Stimulated activated CD8-positive, alpha-beta memory T cell treated with anti-CD3 and anti-CD28 coated beads, Interleukin-15, amount 100 ng/mL, for 4 hours (primary cell): ENCODE results near the gene CSF3.
A peak's percentile ranks its signal among the peaks of the same experiment; 100 is the strongest.

ENCODE experiments used
- DNase-seq, 2 donors: peaks; one replicate each; pipeline ENCODE4 v3.0.0-alpha.2; 2020; ENCODE audit warnings: low read depth in 2 of 2

The CSF3 gene

DNA sequence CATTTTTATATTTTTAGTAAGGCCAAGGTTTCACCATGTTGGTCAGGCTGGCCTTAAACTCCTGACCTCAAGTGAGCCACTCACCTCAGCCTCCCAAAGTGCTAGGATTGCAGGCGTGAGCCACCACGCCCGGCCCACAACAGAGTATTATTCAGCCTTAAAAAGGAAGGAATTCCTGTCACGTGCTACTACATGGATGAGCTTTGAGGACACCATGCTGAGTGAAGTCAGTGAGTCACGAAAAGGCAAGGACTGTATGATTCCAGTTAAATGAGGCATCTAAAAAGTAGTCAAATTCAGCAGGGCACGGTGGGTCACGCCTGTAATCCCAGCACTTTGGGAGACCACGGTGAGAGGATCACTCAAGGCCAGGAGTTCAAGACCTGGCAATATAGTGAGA, 9.7 kb downstream of the CSF3 start:
- no peak for DNase-seq

DNA sequence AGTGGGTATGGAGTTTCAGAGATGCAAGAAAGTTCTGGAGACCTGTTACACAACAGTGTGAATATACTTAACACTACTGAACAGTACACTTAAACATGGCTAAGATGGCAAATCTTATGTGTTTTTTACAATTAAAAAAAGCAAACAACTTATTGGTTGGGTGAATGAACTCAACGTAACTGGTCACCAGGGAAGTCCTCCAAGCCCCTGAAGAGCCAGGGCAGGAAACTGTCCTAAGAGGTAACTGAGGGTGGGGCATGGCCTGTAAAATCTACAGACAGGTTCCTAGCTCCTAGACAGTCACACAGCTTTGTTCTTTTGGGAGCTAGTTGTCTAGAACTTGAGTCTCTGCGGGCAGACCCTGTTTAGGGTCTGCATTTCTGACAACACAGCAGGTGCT, 10.3 kb downstream of the CSF3 start:
- no peak for DNase-seq

DNA sequence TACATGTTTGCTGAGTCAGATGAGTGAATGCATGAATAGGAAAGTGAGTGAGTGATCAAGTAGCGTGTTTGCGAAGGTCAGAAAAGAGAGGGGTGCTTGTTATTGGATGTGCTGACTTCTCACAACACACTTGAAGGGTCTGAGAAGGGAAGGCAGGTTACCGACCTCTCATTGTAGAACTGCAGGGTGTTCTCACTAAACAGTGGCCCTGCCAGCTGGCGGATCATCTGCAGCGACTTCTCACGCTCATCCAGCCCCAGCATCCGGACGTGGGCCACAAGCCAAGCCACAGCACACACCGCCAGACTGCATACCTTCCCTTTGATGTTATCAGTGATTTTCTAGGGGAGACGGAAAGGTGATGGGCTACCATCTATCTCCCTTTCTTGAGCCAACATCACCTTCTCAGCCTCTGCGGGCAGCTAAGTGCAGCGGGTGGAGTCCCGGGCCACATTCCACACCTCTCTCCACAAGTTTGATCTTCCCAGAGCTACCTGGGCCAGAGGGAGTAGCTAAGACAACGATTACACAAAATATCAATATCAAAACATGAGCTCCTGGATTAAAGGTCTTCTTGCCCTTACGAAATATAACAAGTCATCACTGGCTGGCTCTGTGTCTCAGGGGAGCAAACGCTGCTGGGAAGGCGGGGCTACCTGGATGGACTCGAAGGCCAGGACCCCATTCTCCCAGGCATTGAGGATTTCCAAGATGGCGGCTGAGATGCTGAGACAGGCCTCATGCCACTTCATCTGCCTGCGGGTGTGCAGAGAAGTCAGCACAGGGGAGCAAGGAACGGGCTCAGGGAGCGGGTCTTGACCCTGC, 11.0 kb downstream of the CSF3 start:
- peak in 1 of 2 donors; percentile 17 for DNase-seq

DNA sequence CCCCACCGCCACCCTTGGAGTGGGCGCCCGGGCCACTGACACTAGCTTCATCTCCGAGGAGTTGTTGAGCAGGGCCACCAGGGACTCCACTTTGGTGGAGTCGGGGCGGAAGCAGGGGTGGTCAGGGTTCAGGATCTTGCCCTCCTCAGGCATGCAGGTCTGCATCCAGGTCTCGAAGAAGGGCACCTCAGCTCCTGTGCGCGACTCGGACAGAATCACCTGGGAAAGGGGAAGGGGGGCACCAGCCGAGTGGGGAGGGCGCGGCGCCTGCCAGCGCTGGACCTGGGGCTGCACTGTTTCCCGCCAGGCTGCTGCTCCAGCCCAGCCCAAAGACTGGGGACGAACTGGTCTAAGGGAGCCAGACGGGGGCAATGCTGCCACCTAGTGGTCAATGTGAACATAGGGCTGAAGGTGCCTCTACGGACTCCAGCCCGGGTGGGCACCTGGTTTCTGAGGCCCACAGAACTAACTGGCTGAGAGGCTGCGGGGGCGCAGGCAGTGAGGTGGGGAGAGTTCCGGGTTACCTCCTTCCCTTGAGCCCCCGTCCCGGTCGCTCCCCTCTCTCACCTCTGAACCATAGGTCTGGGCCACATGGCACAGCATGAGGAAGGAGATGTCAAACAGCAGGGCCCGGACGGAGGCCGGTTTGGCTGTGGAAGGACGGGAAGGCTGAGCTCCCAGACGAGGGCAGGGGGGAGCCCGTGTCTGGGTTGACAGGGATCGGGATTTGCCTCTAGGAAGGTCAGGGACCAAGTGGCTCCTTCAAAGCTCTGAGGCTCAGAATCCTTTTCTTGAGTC, 11.8 kb downstream of the CSF3 start:
- DNase-seq: peak; percentile 37 to 54

DNA sequence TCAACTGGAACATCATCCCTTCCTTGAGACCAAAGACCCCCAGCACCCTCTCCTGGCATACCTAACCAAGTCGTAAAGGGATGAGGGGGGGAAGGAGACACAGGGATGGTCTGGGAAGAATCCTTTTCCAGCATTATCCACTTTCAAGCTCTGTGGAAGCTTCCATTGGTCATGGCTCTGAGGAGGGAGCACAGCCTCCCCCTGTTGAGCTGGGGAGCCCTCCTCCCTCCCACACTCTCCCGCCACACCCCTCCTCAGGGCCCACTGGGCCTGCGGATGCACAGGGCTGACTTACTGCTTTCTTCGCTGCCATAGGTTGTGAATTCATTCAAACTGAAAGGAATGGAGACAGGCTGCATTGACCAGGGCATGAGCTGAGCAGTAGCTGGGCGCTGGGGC, 12.4 kb downstream of the CSF3 start:
- DNase-seq: no peak

DNA sequence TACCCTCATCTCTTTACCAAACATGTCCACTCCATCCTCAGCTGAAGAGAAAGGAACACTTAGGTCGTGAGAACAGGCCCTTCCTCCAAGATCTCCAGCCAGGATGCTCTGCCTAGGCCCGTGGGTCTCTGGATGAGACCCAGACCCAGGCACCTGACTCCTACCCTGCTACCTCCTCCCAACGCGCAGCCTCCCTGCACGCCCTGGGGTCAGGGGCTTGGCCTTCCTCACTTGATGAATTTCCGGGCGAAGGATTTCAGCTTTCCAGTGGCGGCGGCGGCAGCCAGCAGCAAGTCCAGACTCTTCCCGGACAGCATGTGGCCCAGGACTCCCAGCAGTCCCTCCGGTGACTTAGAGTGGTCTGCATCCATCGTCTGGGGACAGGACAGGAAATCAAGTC, 13.4 kb downstream of the CSF3 start:
- DNase-seq: no peak

DNA sequence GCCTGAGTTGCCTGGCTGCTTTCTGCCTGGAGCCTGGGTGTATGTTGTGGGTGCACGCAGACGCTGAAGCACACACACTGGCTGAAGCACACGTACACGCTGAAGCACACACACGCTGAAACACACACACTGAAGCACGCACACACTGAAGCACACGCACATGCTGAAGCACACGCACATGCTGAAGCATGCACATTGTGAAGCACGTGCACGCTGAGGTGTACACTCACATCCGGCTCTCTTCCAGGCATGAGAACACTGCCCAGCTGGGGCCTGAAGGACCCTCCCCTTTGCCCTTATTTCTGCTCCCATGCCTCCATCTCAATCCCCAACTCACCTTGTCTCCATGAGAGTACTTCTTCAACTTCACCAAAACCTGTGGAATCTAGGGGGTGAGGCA, 16.5 kb downstream of the CSF3 start:
- no peak for DNase-seq

DNA sequence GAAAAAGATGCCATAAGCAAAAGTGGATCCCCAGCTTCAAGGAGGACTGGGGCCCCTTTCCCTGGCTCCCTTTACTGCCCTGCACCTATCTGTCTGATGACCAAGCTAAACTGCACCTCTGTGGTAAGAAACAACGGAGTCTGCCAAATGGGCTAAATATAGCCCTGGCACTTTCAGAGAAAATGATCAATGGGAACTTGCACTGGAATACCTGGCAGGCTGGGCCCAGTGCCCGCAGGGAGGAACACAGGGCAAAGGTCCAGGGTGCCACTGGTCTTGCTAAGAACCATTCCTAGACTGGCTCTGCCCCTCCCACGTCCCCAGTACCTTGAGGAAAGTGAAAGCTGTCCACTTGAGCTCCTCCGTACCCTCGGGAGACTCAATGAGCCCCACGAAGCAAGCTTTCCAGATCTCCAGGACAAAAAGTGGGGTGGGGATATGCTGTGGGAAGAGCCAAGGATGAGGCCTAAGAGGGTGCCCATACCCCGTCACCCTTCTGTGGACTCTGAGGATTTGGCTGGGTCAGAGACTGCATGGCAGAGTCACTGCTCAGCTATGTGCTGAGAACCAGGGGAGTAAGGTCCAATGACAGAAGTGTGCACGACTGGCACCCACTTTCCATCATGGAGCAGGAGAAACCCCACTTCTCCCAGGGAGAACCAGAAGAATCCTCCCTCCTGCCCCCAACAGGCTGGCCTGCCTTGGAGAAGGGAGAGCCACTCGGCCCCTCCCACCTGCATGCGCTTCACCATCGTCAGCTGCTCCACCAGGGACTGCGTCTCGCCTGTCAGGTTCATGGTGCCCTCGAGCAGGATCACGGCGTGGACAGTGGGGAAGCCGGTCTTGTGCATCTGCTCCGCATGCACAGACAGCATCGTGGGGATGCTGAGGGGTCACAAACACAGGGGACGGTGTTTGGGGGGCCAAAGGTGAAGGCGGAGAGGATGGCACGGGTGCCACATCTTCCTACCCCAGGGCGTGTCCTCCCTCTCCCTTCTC, 17.4 kb downstream of the CSF3 start:
- no peak for DNase-seq

DNA sequence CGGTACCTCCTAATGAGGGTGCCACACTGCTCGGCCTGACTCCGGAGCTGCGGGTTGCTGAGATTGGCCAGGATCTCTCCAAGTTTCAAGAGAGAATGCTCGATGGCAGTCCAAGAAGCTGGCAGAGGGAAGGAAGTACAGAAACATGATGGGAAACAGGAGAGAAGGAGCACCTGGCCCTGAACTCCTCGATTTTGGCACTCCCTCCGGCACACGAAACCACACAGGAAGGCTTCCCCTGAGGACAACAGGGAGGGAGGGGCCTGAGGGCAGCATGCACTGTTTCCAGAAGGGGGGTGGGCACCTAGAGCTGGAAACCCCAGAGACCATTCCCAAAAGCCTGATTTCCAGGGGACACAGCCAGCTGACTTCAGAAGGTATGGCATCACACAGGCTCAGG, 18.1 kb downstream of the CSF3 start:
- no peak for DNase-seq

DNA sequence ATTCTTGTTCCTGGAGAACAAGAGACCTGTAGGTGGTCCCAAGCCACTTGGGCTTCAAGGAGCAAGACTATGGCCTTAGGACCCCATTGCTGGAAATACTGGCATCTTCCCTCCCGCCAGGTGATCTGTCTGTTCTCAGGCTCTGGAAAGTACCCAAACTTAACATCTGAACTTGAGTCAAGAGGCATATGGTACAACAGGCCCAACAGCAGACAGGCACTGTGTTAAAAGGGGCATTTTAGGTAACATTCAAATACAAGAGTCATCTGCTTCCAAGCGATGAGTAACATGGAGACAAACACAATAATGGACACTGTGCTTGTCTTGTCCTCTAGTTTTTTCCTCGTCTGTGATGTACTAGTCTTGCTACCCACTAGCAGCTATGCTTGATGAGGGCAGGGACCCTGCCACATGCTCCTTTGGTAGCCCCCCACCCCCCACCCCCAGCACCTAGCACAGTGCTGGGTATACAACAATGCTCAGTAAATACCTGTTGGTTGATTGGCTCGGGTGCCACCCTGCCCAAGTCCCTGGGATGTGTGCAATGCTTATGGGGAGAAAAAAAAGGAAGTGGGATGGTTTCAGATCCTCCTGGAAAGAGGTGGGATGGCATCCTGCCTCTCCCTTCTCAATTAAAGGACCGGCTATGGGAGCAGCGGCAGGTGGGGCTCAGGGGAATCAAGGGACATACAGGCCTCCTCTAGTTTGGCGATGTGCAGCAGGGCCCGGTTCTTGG, 19.4 kb downstream of the CSF3 start:
- DNase-seq: no peak

DNA sequence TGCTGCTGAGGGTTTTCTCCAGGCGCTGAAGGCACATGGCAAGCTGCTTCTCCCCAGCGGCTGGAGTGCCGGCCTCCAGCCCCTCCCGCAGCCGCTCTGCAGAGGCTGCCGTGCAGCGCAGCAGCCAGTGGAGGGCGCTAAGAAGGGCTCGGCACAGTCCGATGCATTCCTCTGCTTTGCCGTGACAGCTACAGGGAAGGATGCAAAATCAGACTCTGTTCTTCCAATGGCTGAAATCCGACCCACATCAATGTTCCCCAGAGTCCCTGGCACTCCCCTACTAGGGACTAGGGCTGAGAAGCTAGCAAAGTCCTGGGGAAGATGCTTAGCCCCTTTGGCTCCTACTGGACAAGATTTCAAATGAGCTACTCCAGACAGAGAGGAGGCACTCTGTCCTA, 19.9 kb downstream of the CSF3 start:
- DNase-seq: no peak

DNA sequence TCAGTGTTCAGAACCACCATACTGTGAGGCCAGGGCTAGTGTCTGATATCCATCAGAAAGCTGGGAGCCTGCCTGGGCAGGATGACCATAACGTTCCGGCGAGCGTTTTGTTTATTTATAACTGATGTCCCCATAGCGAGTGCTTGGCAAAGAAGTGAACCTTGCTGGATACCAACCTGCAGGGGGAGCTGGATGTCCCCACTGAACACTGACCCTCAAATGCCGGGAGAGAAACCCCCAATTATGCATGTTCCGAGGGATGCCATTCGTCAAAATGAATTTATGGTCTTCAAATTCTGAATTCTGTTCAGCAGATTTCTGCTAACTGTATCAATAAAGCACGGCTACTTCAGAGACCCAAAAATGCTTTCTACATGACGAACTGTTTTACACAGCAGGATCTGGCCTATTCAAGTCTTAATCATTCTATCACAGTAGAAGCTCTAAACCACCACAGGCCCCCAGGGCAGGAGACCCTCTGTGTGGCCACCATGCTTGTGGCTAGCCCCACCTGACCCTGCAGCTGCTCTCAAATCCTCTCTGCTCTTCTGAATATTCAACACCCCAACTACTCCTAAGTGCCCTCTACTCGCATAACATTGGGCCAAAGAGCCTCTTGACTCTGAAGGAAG, 23.8 kb downstream of the CSF3 start:
- no peak for DNase-seq

DNA sequence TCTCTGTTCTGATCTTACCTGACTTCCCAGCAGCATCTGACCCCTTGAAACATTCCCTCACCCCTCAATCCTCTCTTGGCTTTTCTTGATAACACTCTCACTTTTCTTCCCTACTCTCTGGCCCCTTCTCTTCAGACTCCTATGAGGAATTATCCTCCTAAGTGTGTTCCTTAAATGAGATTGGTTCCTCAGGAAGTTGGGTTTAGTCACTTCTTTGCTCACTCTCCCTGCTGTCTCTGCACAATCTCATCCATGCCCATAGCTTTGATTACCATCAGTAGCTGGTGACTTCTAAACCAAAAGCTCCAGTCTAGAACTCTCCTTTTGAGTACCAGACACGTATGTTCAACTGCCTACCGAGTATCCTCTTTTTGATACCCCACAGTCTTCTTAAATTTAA, 26.0 kb downstream of the CSF3 start:
- no peak for DNase-seq

DNA sequence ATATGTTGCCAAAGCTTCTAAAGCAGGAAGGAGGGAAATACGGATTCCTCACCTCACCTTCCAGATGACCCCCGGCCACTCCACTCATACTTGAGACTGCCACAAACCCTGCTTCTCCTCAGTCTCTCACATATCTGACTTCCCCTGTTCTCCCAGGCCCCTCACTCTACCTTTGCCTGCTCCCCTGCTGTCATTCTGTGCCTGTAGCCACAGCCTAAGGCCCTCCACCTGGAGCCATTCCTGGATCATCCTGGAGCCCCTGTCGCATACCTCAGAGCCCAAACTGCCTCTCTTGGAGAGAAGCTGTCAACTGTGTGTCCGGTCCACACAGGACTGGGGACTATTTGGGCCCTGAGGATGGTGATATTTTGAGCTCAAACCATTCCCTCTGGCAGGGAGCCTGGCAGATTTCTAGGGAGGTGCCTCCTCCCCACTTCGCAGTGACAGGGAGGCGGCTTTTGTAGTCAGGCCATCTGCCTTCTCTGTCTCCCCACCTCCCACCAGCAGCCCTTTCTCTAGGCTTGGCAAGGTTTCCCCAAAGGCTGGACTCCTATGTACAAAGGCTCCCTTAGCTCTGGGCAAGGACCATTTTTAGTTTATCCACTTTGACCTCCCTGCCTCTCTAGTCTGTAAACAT, 41.3 kb downstream of the CSF3 start:
- DNase-seq: no peak

DNA sequence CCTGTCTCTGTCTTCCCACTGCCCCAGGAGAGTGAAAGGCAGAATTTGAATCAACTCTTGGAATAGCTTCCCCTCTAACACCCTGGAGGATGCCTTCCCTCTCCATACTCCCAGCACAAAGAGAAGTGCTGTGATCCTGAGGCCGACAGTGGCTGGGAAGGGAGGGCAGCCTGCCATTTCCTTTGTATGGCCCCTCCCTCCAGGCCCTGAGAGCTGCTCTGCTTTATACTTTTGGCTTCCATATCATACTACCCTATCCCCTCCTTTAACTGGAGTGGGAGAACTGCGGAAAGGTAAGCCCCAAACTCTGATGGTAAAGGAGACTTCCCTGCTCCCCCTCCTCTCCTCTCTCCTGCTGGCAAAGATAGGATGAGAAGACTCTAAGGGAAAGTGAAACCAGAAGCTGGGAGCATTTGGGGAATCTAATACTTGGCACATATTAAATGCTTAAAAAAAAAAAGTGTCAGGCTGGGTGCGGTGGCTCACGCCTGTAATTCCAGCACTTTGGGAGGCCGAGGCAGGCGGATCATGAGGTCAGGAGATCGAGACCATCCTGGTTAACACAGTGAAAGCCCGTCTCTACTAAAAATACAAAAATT, 43.0 kb downstream of the CSF3 start:
- no peak for DNase-seq

DNA sequence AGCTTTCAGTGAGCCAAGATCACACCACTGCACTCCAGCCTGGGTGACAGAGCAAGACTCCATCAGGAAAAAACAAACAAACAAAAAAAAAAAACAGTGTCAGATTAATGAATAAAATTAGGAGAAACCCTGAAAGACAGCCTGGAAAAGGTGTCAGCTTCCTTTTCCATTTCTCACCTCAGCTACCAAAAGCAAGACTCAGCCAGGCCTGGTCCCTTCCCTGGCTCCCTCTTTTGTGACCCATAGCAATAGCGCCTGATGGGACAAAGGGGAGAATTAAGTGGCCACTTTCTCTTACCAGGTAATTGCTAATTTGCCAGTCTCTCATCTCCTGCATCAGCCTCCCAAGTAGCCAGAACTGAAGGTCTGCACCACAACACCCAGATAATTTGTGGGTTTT, 43.6 kb downstream of the CSF3 start:
- no peak for DNase-seq

DNA sequence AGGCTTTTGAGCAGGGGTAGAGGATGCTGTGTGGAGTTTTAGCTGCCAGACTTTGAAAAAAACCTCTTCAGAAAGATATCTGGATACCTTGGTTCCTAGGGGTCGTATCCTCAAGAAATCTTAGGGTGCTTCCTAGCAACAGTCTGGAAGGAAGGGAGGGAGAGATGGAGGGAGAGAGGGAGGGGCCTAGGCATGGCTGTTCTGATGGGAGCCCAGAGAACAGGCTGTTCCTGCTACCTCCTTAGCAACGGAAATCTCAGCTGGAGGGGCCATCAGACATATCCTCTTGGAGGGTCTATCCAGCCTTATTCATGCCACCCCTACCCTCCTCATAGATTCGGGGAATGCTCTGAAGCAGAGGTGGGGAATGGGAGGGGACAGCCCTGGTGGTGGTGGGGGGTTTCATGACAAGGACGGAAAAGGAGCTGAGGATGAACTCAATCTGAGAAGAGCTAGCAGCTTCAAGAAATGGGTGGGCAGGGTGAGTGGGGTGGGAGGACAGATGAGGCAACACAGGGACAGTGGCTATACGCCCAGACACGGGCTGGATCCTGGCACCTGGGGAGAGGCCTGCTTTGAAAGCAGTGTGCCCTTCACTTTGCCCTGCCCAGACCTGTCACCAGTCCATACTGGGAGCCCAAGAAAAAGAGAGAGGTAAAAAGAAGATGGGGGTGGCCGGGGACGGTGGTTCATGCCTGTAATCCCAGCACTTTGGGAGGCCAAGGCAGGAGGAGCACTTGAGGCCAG, 44.7 kb downstream of the CSF3 start:
- no peak for DNase-seq

DNA sequence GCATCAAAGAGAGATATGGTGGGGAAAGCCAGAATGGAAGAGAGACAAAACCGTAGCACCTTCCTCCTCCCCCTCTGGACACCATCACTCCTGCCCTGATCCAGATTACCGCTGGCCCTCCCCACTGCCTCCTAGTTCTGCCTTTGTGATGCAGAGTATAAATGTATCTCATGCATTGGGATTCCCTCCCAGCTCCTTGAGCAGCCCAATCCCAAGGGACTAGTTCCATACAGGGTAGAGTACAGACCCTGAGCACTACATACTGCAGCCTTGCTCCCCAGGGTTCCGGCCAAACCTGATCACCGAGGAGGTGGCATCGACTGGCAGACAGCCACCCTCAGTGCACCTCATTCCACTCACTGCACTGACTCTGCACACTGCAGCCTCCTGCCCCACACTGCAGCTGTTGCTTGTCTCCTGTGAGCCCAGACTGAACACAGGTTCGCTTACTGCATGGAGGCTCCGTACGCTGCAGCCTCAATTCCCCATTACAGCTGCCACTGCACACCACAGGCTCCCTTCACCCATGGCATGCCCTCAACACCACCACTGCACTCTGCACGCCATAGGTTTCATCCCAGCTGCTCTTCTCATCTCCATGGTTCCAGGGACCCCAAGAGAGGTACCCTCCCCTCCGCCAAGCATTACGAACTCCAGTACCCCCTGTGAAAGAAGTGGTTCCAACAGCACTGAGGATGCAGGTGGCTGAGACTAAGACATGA, 45.8 kb downstream of the CSF3 start:
- DNase-seq: no peak
